ENCODE results near the gene PRIMA1. TPM values are rescaled to one million over a fixed set of nuclear protein-coding genes. Genes with fewer than 3 reads are reported as not detected.

PRIMA1 gene
- total and polyA plus RNA-seq, 2 donors (not counting 1 experiment from before 2014, with no cell fraction given): not detected

- ATAC-seq (ENCODE audit: low read depth) (no peak), DNase-seq (no peak)
- no peaks in the 10 kb centered on the region for H3K9me3 ChIP-seq (ENCODE audit: control extremely low read depth in 1 of 3, control insufficient read depth in 2 of 3, insufficient read depth in 1 of 3, low read length in 2 of 3)
- H3K4me3 ChIP-seq (ENCODE audit: control extremely low read depth in 1 of 5, extremely low read depth in 1 of 5, insufficient read depth in 1 of 5, low read depth in 2 of 5, low read length in 4 of 5): no peak overlapping the region
- H3K27ac Mint-ChIP-seq: no peak overlapping the region
- WGBS (ENCODE audit: insufficient coverage): 74% methylated on average over 4 of the region's 4 CpGs
- H3K27me3 Mint-ChIP-seq: peaks cover 11% of the 10 kb centered on the region
- H3K9ac ChIP-seq (ENCODE audit: low read length): no peak overlapping the region
- no peaks in the 10 kb centered on the region for H3K79me2 ChIP-seq (ENCODE audit: control insufficient read depth, insufficient read depth, low read length)
- no peak overlapping the region for H3K4me3 Mint-ChIP-seq
- H3K9me3 Mint-ChIP-seq (ENCODE audit: insufficient read depth): no peaks in the 10 kb centered on the region
- ChIA-PET POLR2A (no interaction called here), CTCF (no interaction called here)
- no peaks in the 10 kb centered on the region for H3K4me1 Mint-ChIP-seq
- H3K4me2 ChIP-seq (replicated peaks; ENCODE audit: low read depth, low read length, poor library complexity, severe bottlenecking): no peak overlapping the region
- no peaks in the 10 kb centered on the region for H3K4me1 ChIP-seq (ENCODE audit: control insufficient read depth in 2 of 2, insufficient read depth in 2 of 2, low read length in 2 of 2)
- no peak overlapping the region for H2AFZ ChIP-seq (ENCODE audit: insufficient read depth, low read depth, low read length, poor library complexity, severe bottlenecking)
- intact Hi-C loops (cut with micrococcal nuclease): no loop called here
- no peaks in the 10 kb centered on the region for H4K20me1 ChIP-seq (ENCODE audit: control insufficient read depth, insufficient read depth, low read length, poor library complexity, severe bottlenecking)
- no peak overlapping the region for H3K27ac ChIP-seq (ENCODE audit: low read length in 2 of 2)
- no peaks in the 10 kb centered on the region for H3K27me3 ChIP-seq (replicated peaks in 1 of 4; ENCODE audit: control extremely low read depth in 1 of 4, control insufficient read depth in 3 of 4, insufficient read depth in 4 of 4, low read length in 3 of 4)
- H3K36me3 ChIP-seq (replicated peaks in 1 of 2; ENCODE audit: control extremely low read depth in 1 of 2, control insufficient read depth in 1 of 2, extremely low read depth in 1 of 2, insufficient read depth in 2 of 2, low read length in 1 of 2): no peaks in the 10 kb centered on the region
- TF ChIP-seq CTCF (IDR thresholded peaks at IDR 0.05) (no peak), EZH2 (IDR thresholded peaks at IDR 0.05; ENCODE audit: borderline replicate concordance, insufficient read depth, low read depth, low read length, poor library complexity, severe bottlenecking) (no peak)
Observed at GRCh38 chr14:93709249-93709648, 79.0 kb downstream of the PRIMA1 start.

GRCh38 chr14:93708800-93709199 lies 79.5 kb downstream of the PRIMA1 start:
- Histone ChIP-seq H3K4me3 (ENCODE audit: control extremely low read depth in 1 of 5, extremely low read depth in 1 of 5, insufficient read depth in 1 of 5, low read depth in 2 of 5, low read length in 4 of 5) (no peak overlapping the region), H3K27me3 (replicated peaks in 1 of 4; ENCODE audit: control extremely low read depth in 1 of 4, control insufficient read depth in 3 of 4, insufficient read depth in 4 of 4, low read length in 3 of 4) (no peaks in the 10 kb centered on the region), H3K9me3 (ENCODE audit: control extremely low read depth in 1 of 3, control insufficient read depth in 2 of 3, insufficient read depth in 1 of 3, low read length in 2 of 3) (no peaks in the 10 kb centered on the region), H2AFZ (ENCODE audit: insufficient read depth, low read depth, low read length, poor library complexity, severe bottlenecking) (no peak overlapping the region), H3K9ac (ENCODE audit: low read length) (no peak overlapping the region), H3K36me3 (replicated peaks in 1 of 2; ENCODE audit: control extremely low read depth in 1 of 2, control insufficient read depth in 1 of 2, extremely low read depth in 1 of 2, insufficient read depth in 2 of 2, low read length in 1 of 2) (no peaks in the 10 kb centered on the region), H3K4me2 (replicated peaks; ENCODE audit: low read depth, low read length, poor library complexity, severe bottlenecking) (no peak overlapping the region), H4K20me1 (ENCODE audit: control insufficient read depth, insufficient read depth, low read length, poor library complexity, severe bottlenecking) (no peaks in the 10 kb centered on the region), H3K27ac (ENCODE audit: low read length in 2 of 2) (no peak overlapping the region), H3K79me2 (ENCODE audit: control insufficient read depth, insufficient read depth, low read length) (no peaks in the 10 kb centered on the region), H3K4me1 (ENCODE audit: control insufficient read depth in 2 of 2, insufficient read depth in 2 of 2, low read length in 2 of 2) (no peaks in the 10 kb centered on the region)
- POLR2A ChIA-PET: no interaction called here
- CTCF ChIA-PET: no interaction called here
- intact Hi-C loops (cut with micrococcal nuclease): no loop called here
- DNase-seq: no peak
- no peak for ATAC-seq (ENCODE audit: low read depth)
- peaks cover 11% of the 10 kb centered on the region for H3K27me3 Mint-ChIP-seq
- H3K9me3 Mint-ChIP-seq (ENCODE audit: insufficient read depth): no peaks in the 10 kb centered on the region
- no peaks in the 10 kb centered on the region for H3K4me1 Mint-ChIP-seq
- no peak overlapping the region for H3K4me3 Mint-ChIP-seq
- 75% methylated on average over 3 of the region's 5 CpGs for WGBS (ENCODE audit: insufficient coverage)
- TF ChIP-seq EZH2 (IDR thresholded peaks at IDR 0.05; ENCODE audit: borderline replicate concordance, insufficient read depth, low read depth, low read length, poor library complexity, severe bottlenecking) (no peak), CTCF (IDR thresholded peaks at IDR 0.05) (no peak)
- no peak overlapping the region for H3K27ac Mint-ChIP-seq
